Natural killer cell (primary cell): Measurements from ENCODE around the gene CSKMT. TPM values are rescaled to one million over a fixed set of nuclear protein-coding genes. Genes with fewer than 3 reads are reported as not detected.

ENCODE experiments used
- ATAC-seq, 3 donors: fragments of 150-1000 bp in 2 of 3; fragments of 200-7000 bp in 1 of 3; cut with Tn5 transposase; 1 replicate in 1 of 3; 2 replicates in 2 of 3; pipeline ENCODE4 v1.10.0; 2021; ENCODE audit warnings: mild to moderate bottlenecking in 2 of 3, moderate library complexity in 2 of 3
- DNase-seq, 2 donors: peaks; one replicate each; pipeline versions ENCODE4 v3.0.0 to v3.0.0-alpha.2; 2013 to 2021; ENCODE audit warnings: mixed read lengths in 1 of 2
- H3K27ac ChIP-seq: one replicate; pipeline ENCODE4 v1.5.1; 2013; ENCODE audit warnings: mild to moderate bottlenecking, low read length
- H3K27me3 ChIP-seq: one replicate; pipeline ENCODE4 v1.6.1; 2013; ENCODE audit warnings: low read length; ENCODE audit not compliant: control insufficient read depth, insufficient read depth
- H3K36me3 ChIP-seq: one replicate; pipeline ENCODE4 v1.6.1; 2013; ENCODE audit warnings: low read length; ENCODE audit not compliant: control insufficient read depth, insufficient read depth
- H3K4me1 ChIP-seq: one replicate; pipeline ENCODE4 v1.6.1; 2013; ENCODE audit warnings: low read length; ENCODE audit not compliant: control insufficient read depth, insufficient read depth
- H3K4me3 ChIP-seq: one replicate; pipeline ENCODE4 v1.5.1; 2013; ENCODE audit warnings: low read length
- H3K9me3 ChIP-seq: one replicate; pipeline ENCODE4 v1.6.1; 2013; ENCODE audit warnings: low read length; ENCODE audit not compliant: control insufficient read depth, insufficient read depth
- H3K27ac Mint-ChIP-seq, 2 donors: one replicate each; pipeline ENCODE4 v1.8.0; 2022; ENCODE audit warnings: mild to moderate bottlenecking in 2 of 2, mixed read lengths in 2 of 2, moderate library complexity in 1 of 2
- H3K27me3 Mint-ChIP-seq, 2 donors: one replicate each; pipeline ENCODE4 v1.8.0; 2022; ENCODE audit warnings: low read depth in 2 of 2, mixed read lengths in 2 of 2
- H3K36me3 Mint-ChIP-seq: one replicate; pipeline ENCODE4 v1.8.0; 2022; ENCODE audit warnings: mixed read lengths
- H3K4me1 Mint-ChIP-seq, 2 donors: one replicate each; pipeline ENCODE4 v1.8.0; 2022; ENCODE audit warnings: mixed read lengths in 2 of 2
- H3K4me3 Mint-ChIP-seq: one replicate; pipeline ENCODE4 v1.8.0; 2022; ENCODE audit warnings: mild to moderate bottlenecking, moderate library complexity, mixed read lengths
- H3K9me3 Mint-ChIP-seq, 2 donors: one replicate each; pipeline ENCODE4 v1.8.0; 2022; ENCODE audit warnings: mixed read lengths in 2 of 2
- CTCF ChIP-seq: fragments of 200-600 bp; IDR thresholded peaks from one replicate; pipeline ENCODE4 v1.8.0; 2022; ENCODE audit warnings: antibody characterized with exemption
- WGBS: methylation state at CpG from one replicate; pipeline ENCODE4 v1.1.7; 2013; ENCODE audit warnings: missing lambda C conversion rate; ENCODE audit not compliant: insufficient coverage; 5-methylcytosine and 5-hydroxymethylcytosine counted together
- intact Hi-C: fragments of 100-400 bp; cut with micrococcal nuclease; formaldehyde crosslinking; loops from one replicate; pipeline ENCODE4 v1.14.2; 2022
- total RNA-seq, 4 donors: library from RNA; stranded (reverse); fragments of 120-200 nt in 1 of 4; gene quantifications; one replicate each; pipeline versions ENCODE4 v1.2.3 to v1.2.4, GENCODE V29; 2013 to 2022

Gene CSKMT
- total RNA-seq, 3 donors from 2014 or later (not counting 1 experiment from before 2014, with no cell fraction given): 12.0 to 21.5 (median 13.7) TPM

GRCh38 chr11:62667460-62667859 lies 2.3 kb downstream of the CSKMT start:
- peaks cover 42% of the 10 kb centered on the region for H3K4me1 ChIP-seq
- H3K4me3 ChIP-seq: no peak overlapping the region
- H3K9me3 Mint-ChIP-seq: no peaks in the 10 kb centered on the region
- WGBS: 69% methylated on average over 1 of the region's 2 CpGs
- no peak for ATAC-seq
- H3K27me3 Mint-ChIP-seq: no peaks in the 10 kb centered on the region
- peaks cover 13% of the 10 kb centered on the region for H3K36me3 ChIP-seq
- TF ChIP-seq CTCF: no peak
- H3K9me3 ChIP-seq: no peaks in the 10 kb centered on the region
- peak overlapping the region in 1 of 2 donors; percentile 87 for H3K27ac Mint-ChIP-seq
- H3K4me1 Mint-ChIP-seq: peaks cover 25 to 49% of the 10 kb centered on the region in 2 donors
- H3K27ac ChIP-seq: no peak overlapping the region
- H3K36me3 Mint-ChIP-seq: no peaks in the 10 kb centered on the region
- DNase-seq: no peak
- no peak overlapping the region for H3K4me3 Mint-ChIP-seq
- no peaks in the 10 kb centered on the region for H3K27me3 ChIP-seq
- intact Hi-C loops: loop anchor here (5.0 kb wide), 1 partner anchor 60 kb away; the partner anchor contains the start of genes HNRNPUL2 and TTC9C

GRCh38 chr11:62669420-62670161 lies 4.5 kb downstream of the CSKMT start:
- ATAC-seq (no peak), DNase-seq (no peak)
- peaks cover 6% of the 10 kb centered on the region for H3K36me3 ChIP-seq
- H3K4me3 ChIP-seq: no peak overlapping the region
- peaks cover 40% of the 10 kb centered on the region for H3K4me1 ChIP-seq
- no peaks in the 10 kb centered on the region for H3K9me3 ChIP-seq
- H3K27ac ChIP-seq: no peak overlapping the region
- peaks cover 25 to 45% of the 10 kb centered on the region in 2 donors for H3K4me1 Mint-ChIP-seq
- H3K36me3 Mint-ChIP-seq: no peaks in the 10 kb centered on the region
- TF ChIP-seq CTCF: no peak
- H3K9me3 Mint-ChIP-seq: no peaks in the 10 kb centered on the region
- H3K27me3 ChIP-seq: no peaks in the 10 kb centered on the region
- no peaks in the 10 kb centered on the region for H3K27me3 Mint-ChIP-seq
- no peak overlapping the region for H3K4me3 Mint-ChIP-seq
- intact Hi-C loops: loop anchor here (5.0 kb wide), 2 partner anchors 38 to 58 kb away; partner anchors contain the start of genes BSCL2, GNG3, HNRNPUL2 and TTC9C
- H3K27ac Mint-ChIP-seq: peak overlapping the region in 1 of 2 donors; percentile 97
- 93% methylated on average over 4 of the region's 4 CpGs for WGBS

GRCh38 chr11:62671236-62671607 lies 6.1 kb downstream of the CSKMT start:
- Histone ChIP-seq H3K4me1 (peaks cover 33% of the 10 kb centered on the region), H3K4me3 (peak overlapping the region; percentile 85), H3K27me3 (no peaks in the 10 kb centered on the region), H3K36me3 (peaks cover 8% of the 10 kb centered on the region), H3K27ac (peak overlapping the region; percentile 59), H3K9me3 (no peaks in the 10 kb centered on the region)
- WGBS: 0% methylated on average over 17 of the region's 17 CpGs
- no peak for TF ChIP-seq CTCF
- Mint-ChIP-seq H3K27ac (peak overlapping the region; percentile 92 to 97), H3K9me3 (no peaks in the 10 kb centered on the region), H3K27me3 (no peaks in the 10 kb centered on the region), H3K36me3 (no peaks in the 10 kb centered on the region), H3K4me3 (peak overlapping the region; percentile 99), H3K4me1 (peaks cover 25 to 40% of the 10 kb centered on the region in 2 donors)
- DNase-seq: peak in 1 of 2 donors; percentile 71
- peak; percentile 16 to 35 (median 29) for ATAC-seq
- intact Hi-C loops: loop anchor here (5.0 kb wide), 1 partner anchor 36 kb away; the partner anchor contains the start of genes BSCL2 and GNG3
